ENCODE results near the gene CD47.

Gene CD47

GRCh38 chr3:108008931-108009639, 81.7 kb downstream of the CD47 start:
- no peak for DNase-seq

- no peak for DNase-seq
Observed at GRCh38 chr3:108008106-108008505, 82.7 kb downstream of the CD47 start.

- DNase-seq, result no peak
Observed at GRCh38 chr3:108006881-108007331, 83.9 kb downstream of the CD47 start.

GRCh38 chr3:108006077-108006771, 84.6 kb downstream of the CD47 start:
- no peak for DNase-seq

- DNase-seq, result no peak
Observed at GRCh38 chr3:108004647-108005046, 86.2 kb downstream of the CD47 start.

- DNase-seq, result no peak
Observed at GRCh38 chr3:108001457-108001856, 89.4 kb downstream of the CD47 start.

GRCh38 chr3:107999215-107999775, 91.5 kb downstream of the CD47 start:
- no peak for DNase-seq

GRCh38 chr3:107997671-107998070, 93.2 kb downstream of the CD47 start:
- no peak for DNase-seq

- DNase-seq, result no peak
Observed at GRCh38 chr3:107995823-107996222, 95.0 kb downstream of the CD47 start.

- no peak for DNase-seq
Observed at GRCh38 chr3:107994956-107995715, 95.7 kb downstream of the CD47 start.

- DNase-seq, result no peak
Observed at GRCh38 chr3:107994181-107994580, 96.7 kb downstream of the CD47 start.

GRCh38 chr3:107993771-107994170, 97.1 kb downstream of the CD47 start:
- no peak for DNase-seq
